ENCODE results near the gene CREBBP. TPM values are rescaled to one million over a fixed set of nuclear protein-coding genes. Genes with fewer than 3 reads are reported as not detected.
"Not testable (repeated sequence)": the region's sequence is repeated elsewhere in the genome, so short reads cannot be mapped to it uniquely, and the experiment has no call there.

Gene CREBBP
- total RNA-seq, 1 donor from 2014 or later, result 109 TPM

GRCh38 chr16:3890091-3890490, 9.6 kb upstream of the CREBBP start:
- Mint-ChIP-seq H3K9me3 (ENCODE audit: unreplicated experiment) (peaks cover 3% of the 10 kb centered on the region), H3K4me3 (ENCODE audit: unreplicated experiment) (no peak overlapping the region), H3K4me1 (ENCODE audit: unreplicated experiment) (peaks cover 2% of the 10 kb centered on the region), H3K27ac (ENCODE audit: unreplicated experiment) (no peak overlapping the region), H3K27me3 (ENCODE audit: unreplicated experiment) (peaks cover 8% of the 10 kb centered on the region), H3K36me3 (ENCODE audit: unreplicated experiment) (no peaks in the 10 kb centered on the region)
- no peak for DNase-seq (ENCODE audit: extremely low spot score, unreplicated experiment)
- no peak for TF ChIP-seq CTCF (IDR thresholded peaks at IDR 0.05)

GRCh38 chr16:3889059-3889458, 8.5 kb upstream of the CREBBP start:
- Mint-ChIP-seq H3K4me1 (ENCODE audit: unreplicated experiment) (peaks cover 2% of the 10 kb centered on the region), H3K4me3 (ENCODE audit: unreplicated experiment) (no peak overlapping the region), H3K36me3 (ENCODE audit: unreplicated experiment) (no peaks in the 10 kb centered on the region), H3K27me3 (ENCODE audit: unreplicated experiment) (peaks cover 8% of the 10 kb centered on the region), H3K9me3 (ENCODE audit: unreplicated experiment) (no peaks in the 10 kb centered on the region), H3K27ac (ENCODE audit: unreplicated experiment) (no peak overlapping the region)
- no peak for TF ChIP-seq CTCF (IDR thresholded peaks at IDR 0.05)
- no peak for DNase-seq (ENCODE audit: extremely low spot score, unreplicated experiment)

GRCh38 chr16:3885999-3886398, 5.5 kb upstream of the CREBBP start:
- H3K27ac Mint-ChIP-seq (ENCODE audit: unreplicated experiment); H3K27me3 Mint-ChIP-seq (ENCODE audit: unreplicated experiment); H3K9me3 Mint-ChIP-seq (ENCODE audit: unreplicated experiment); H3K4me1 Mint-ChIP-seq (ENCODE audit: unreplicated experiment); H3K36me3 Mint-ChIP-seq (ENCODE audit: unreplicated experiment); H3K4me3 Mint-ChIP-seq (ENCODE audit: unreplicated experiment); DNase-seq (ENCODE audit: extremely low spot score, unreplicated experiment): not testable (repeated sequence)

GRCh38 chr16:3884398-3884797, 3.9 kb upstream of the CREBBP start:
- Mint-ChIP-seq H3K4me3 (ENCODE audit: unreplicated experiment) (no peak overlapping the region), H3K27ac (ENCODE audit: unreplicated experiment) (no peak overlapping the region), H3K36me3 (ENCODE audit: unreplicated experiment) (no peaks in the 10 kb centered on the region), H3K27me3 (ENCODE audit: unreplicated experiment) (peaks cover 3% of the 10 kb centered on the region), H3K4me1 (ENCODE audit: unreplicated experiment) (peaks cover 7% of the 10 kb centered on the region), H3K9me3 (ENCODE audit: unreplicated experiment) (no peaks in the 10 kb centered on the region)
- DNase-seq (ENCODE audit: extremely low spot score, unreplicated experiment), result no peak
- TF ChIP-seq CTCF (IDR thresholded peaks at IDR 0.05), result no peak

DNA sequence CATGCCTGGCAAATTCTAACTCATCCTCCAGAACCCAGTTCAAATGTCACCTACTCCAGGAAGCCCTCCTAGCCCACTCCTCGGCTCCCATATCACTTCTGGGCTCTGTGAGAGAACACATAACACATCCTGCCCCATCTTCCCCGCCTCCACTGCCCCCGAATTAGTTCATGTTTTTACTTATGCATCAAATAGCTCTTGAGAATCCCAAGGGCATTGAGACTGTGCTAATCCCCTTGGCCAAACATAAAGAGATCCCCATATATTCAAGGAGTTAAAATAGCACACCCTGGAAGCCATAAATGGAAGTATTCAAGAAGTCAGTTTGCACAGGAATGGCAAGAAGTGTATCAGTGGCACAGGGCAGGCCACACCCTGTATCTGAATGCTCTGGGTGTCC, 2.0 kb upstream of the CREBBP start:
- Mint-ChIP-seq H3K27ac (ENCODE audit: unreplicated experiment) (peak overlapping the region; percentile 49), H3K27me3 (ENCODE audit: unreplicated experiment) (peaks cover 3% of the 10 kb centered on the region), H3K9me3 (ENCODE audit: unreplicated experiment) (no peaks in the 10 kb centered on the region), H3K4me3 (ENCODE audit: unreplicated experiment) (peak overlapping the region; percentile 72), H3K36me3 (ENCODE audit: unreplicated experiment) (peaks cover 5% of the 10 kb centered on the region), H3K4me1 (ENCODE audit: unreplicated experiment) (peaks cover 23% of the 10 kb centered on the region)
- TF ChIP-seq CTCF (IDR thresholded peaks at IDR 0.05), result no peak
- DNase-seq (ENCODE audit: extremely low spot score, unreplicated experiment), result no peak

GRCh38 chr16:3881499-3881990, 1.0 kb upstream of the CREBBP start:
- TF ChIP-seq CTCF (IDR thresholded peaks at IDR 0.05), result no peak
- Mint-ChIP-seq H3K4me1 (ENCODE audit: unreplicated experiment) (peaks cover 33% of the 10 kb centered on the region), H3K9me3 (ENCODE audit: unreplicated experiment) (no peaks in the 10 kb centered on the region), H3K36me3 (ENCODE audit: unreplicated experiment) (peaks cover 7% of the 10 kb centered on the region), H3K27ac (ENCODE audit: unreplicated experiment) (peak overlapping the region; percentile 56), H3K27me3 (ENCODE audit: unreplicated experiment) (no peaks in the 10 kb centered on the region), H3K4me3 (ENCODE audit: unreplicated experiment) (peak overlapping the region; percentile 72)
- no peak for DNase-seq (ENCODE audit: extremely low spot score, unreplicated experiment)

Data from osteocyte (in vitro differentiated cells).